GM12878 (cell line): Measurements from ENCODE around the gene JCHAIN. TPM values are rescaled to one million over a fixed set of nuclear protein-coding genes. Genes with fewer than 3 reads are reported as not detected.

Source experiments
- ATAC-seq: fragments of 200-7000 bp; cut with Tn5 transposase; 3 replicates; pipeline ENCODE4 v1.9.1; 2020; ENCODE audit warnings: mild to moderate bottlenecking, moderate library complexity
- BruUV-seq: library from RNA; stranded (reverse); fragments of 400-500 nt; replicated peaks from 2 replicates; lab custom pipeline; 2021; lab: Mats Ljungman, UMichigan
- CTCF ChIA-PET: fragments of 300-600 bp; sonication (Branson Sonifier 250); formaldehyde crosslinking; extraction: SDS; loops from one replicate; lab custom pipeline; 2021; ENCODE audit warnings: inconsistent platforms; lab: Yijun Ruan, JAX
- POLR2A ChIA-PET: fragments of 350-600 bp; formaldehyde crosslinking; extraction: SDS; loops from one replicate; lab custom pipeline; 2021; ENCODE audit warnings: inconsistent platforms; lab: Charles Lee
- RAD21 ChIA-PET: fragments of 300-600 bp; sonication (Branson Sonifier 250); formaldehyde crosslinking; loops from one replicate; lab custom pipeline; 2023; ENCODE audit warnings: antibody characterized with exemption; ENCODE audit not compliant: unreplicated experiment; lab: Charles Lee
- SMC1A ChIA-PET: fragments of 300-600 bp; sonication (Branson Sonifier 250); formaldehyde crosslinking; loops from one replicate; lab custom pipeline; 2023; ENCODE audit not compliant: unreplicated experiment, uncharacterized antibody; lab: Charles Lee
- DNase-seq: peaks from one replicate; pipeline ENCODE4 v3.0.0-alpha.2; 2011; ENCODE audit warnings: low read depth, low spot score
- FAIRE-seq: peaks from 3 replicates; lab custom pipeline; 2011; peaks lifted over from hg19 to GRCh38; lab: Jason Lieb, UNC
- H2AFZ ChIP-seq: 2 replicates; pipeline ENCODE4 v1.6.0; 2011; ENCODE audit warnings: low read depth, low read length, control low read depth; ENCODE audit not compliant: control insufficient read depth
- H3K27ac ChIP-seq: 2 replicates; pipeline ENCODE4 v1.5.1; 2011; ENCODE audit warnings: control low read depth; ENCODE audit not compliant: control insufficient read depth, insufficient read depth
- H3K27me3 ChIP-seq, 2 experiments: replicated peaks in 1 of 2; 2 replicates each; pipeline versions ENCODE4 v1.6.0 to v1.6.1; 2011; ENCODE audit warnings: low read length in 1 of 2; ENCODE audit not compliant: control insufficient read depth in 2 of 2, insufficient read depth in 2 of 2
- H3K36me3 ChIP-seq, 2 experiments: 2 replicates each; pipeline ENCODE4 v1.5.1; 2011; ENCODE audit warnings: low read length in 1 of 2; ENCODE audit not compliant: control insufficient read depth in 2 of 2, insufficient read depth in 2 of 2
- H3K4me1 ChIP-seq: 2 replicates; pipeline ENCODE4 v1.6.1; 2011; ENCODE audit warnings: mild to moderate bottlenecking, low read length, moderate library complexity, mixed read lengths; ENCODE audit not compliant: control insufficient read depth, insufficient read depth
- H3K4me2 ChIP-seq: 2 replicates; pipeline ENCODE4 v1.6.0; 2011; ENCODE audit warnings: control low read depth; ENCODE audit not compliant: control insufficient read depth, insufficient read depth
- H3K4me3 ChIP-seq: fragments of 200-600 bp; sonication (generic); 2 replicates; pipeline ENCODE4 v1.5.1; 2016
- H3K79me2 ChIP-seq: 2 replicates; pipeline ENCODE4 v1.6.0; 2011; ENCODE audit warnings: low read length; ENCODE audit not compliant: control insufficient read depth, insufficient read depth
- H3K9ac ChIP-seq: 2 replicates; pipeline ENCODE4 v1.8.0; 2011; ENCODE audit warnings: low read length, control low read depth, mixed read lengths; ENCODE audit not compliant: control insufficient read depth, insufficient read depth
- H3K9me3 ChIP-seq: replicated peaks from 3 replicates; pipeline ENCODE4 v1.5.1; 2011; ENCODE audit warnings: mild to moderate bottlenecking, low read length; ENCODE audit not compliant: control insufficient read depth, insufficient read depth
- H4K20me1 ChIP-seq: 2 replicates; pipeline ENCODE4 v1.6.0; 2011; ENCODE audit not compliant: control insufficient read depth, insufficient read depth
- BHLHE40 ChIP-seq, 2 experiments: fragments of 450-650 bp in 1 of 2; IDR thresholded peaks; 2 replicates each; pipeline ENCODE4 v1.6.1; 2011 to 2017; ENCODE audit warnings: low read depth in 2 of 2, borderline replicate concordance in 1 of 2, improper control_type of control experiment in 1 of 2, low read length in 1 of 2, mild to moderate bottlenecking in 1 of 2
- CREB1 ChIP-seq: IDR thresholded peaks from 2 replicates; pipeline ENCODE4 v1.6.1; 2012; ENCODE audit warnings: low read depth, mild to moderate bottlenecking, inconsistent platforms
- CTCF ChIP-seq, 3 experiments: IDR thresholded peaks in 2 of 3; conservative IDR thresholded peaks in 1 of 3; 2 replicates each; pipeline ENCODE4 v1.5.1; 2011; ENCODE audit warnings: low read depth in 3 of 3, low read length in 3 of 3, mild to moderate bottlenecking in 3 of 3, control low read depth in 2 of 3, moderate library complexity in 2 of 3, inconsistent platforms in 1 of 3, mixed read lengths in 1 of 3; ENCODE audit not compliant: control insufficient read depth in 2 of 3, insufficient read depth in 1 of 3; ENCODE audit errors: extremely low read depth in 1 of 3
- EED ChIP-seq: sonication (generic); IDR thresholded peaks from 2 replicates; pipeline ENCODE4 v1.6.1; 2016; ENCODE audit warnings: antibody characterized with exemption, low read depth
- EGR1 ChIP-seq, 2 experiments: IDR thresholded peaks; 1 replicate in 1 of 2; 2 replicates in 1 of 2; pipeline ENCODE4 v1.6.1; 2011 to 2012; ENCODE audit warnings: low read depth in 2 of 2, low read length in 2 of 2, borderline replicate concordance in 1 of 2, mild to moderate bottlenecking in 1 of 2, moderate library complexity in 1 of 2
- HCFC1 ChIP-seq: fragments of 150-350 bp; IDR thresholded peaks from 2 replicates; pipeline ENCODE4 v1.6.1; 2014; ENCODE audit warnings: low read length
- IKZF2 ChIP-seq, 2 experiments: fragments of 450-650 bp; IDR thresholded peaks; 2 replicates each; pipeline ENCODE4 v1.6.1; 2017; ENCODE audit warnings: mild to moderate bottlenecking in 2 of 2, moderate library complexity in 2 of 2
- NBN ChIP-seq: fragments of 450-650 bp; IDR thresholded peaks from 2 replicates; pipeline ENCODE4 v1.6.1; 2016
- NR2C1 ChIP-seq: fragments of 450-650 bp; IDR thresholded peaks from 2 replicates; pipeline ENCODE4 v1.6.1; 2017; ENCODE audit warnings: antibody characterized with exemption, mild to moderate bottlenecking, moderate library complexity
- POLR2A ChIP-seq: IDR thresholded peaks from 2 replicates; pipeline ENCODE4 v1.6.1; 2011; ENCODE audit warnings: low read depth, mild to moderate bottlenecking, low read length
- RAD21 ChIP-seq: IDR thresholded peaks from 2 replicates; pipeline ENCODE4 v1.6.1; 2011; ENCODE audit warnings: mild to moderate bottlenecking, low read depth, low read length, moderate library complexity; ENCODE audit not compliant: insufficient read depth
- RFX5 ChIP-seq: IDR thresholded peaks from 2 replicates; pipeline ENCODE4 v1.6.1; 2011; ENCODE audit warnings: low read depth, low read length, improper control_type of control experiment
- TCF12 ChIP-seq: IDR thresholded peaks from 2 replicates; pipeline ENCODE4 v1.6.1; 2011; ENCODE audit warnings: low read depth, mild to moderate bottlenecking, low read length
- TCF3 ChIP-seq: IDR thresholded peaks from 2 replicates; pipeline ENCODE4 v1.6.1; 2012; ENCODE audit warnings: low read depth, mild to moderate bottlenecking, low read length, borderline replicate concordance; ENCODE audit not compliant: insufficient read depth
- YY1 ChIP-seq: IDR thresholded peaks from 2 replicates; pipeline ENCODE4 v1.6.1; 2011; ENCODE audit warnings: low read depth, mild to moderate bottlenecking, low read length
- ZBTB40 ChIP-seq: fragments of 450-650 bp; IDR thresholded peaks from 2 replicates; pipeline ENCODE4 v1.6.1; 2016; ENCODE audit warnings: mild to moderate bottlenecking, moderate library complexity, borderline replicate concordance
- ZSCAN29 ChIP-seq: fragments of 450-650 bp; IDR thresholded peaks from 2 replicates; pipeline ENCODE4 v1.6.1; 2017; ENCODE audit warnings: mild to moderate bottlenecking, moderate library complexity
- WGBS: methylation state at CpG from one replicate; pipeline ENCODE4 v1.1.6; 2016; ENCODE audit warnings: low lambda C conversion rate; ENCODE audit not compliant: insufficient replicate concordance, insufficient coverage; ENCODE audit errors: missing lambda C conversion rate; 5-methylcytosine and 5-hydroxymethylcytosine counted together
- in situ Hi-C: fragments of 300-500 bp; cut with MboI; formaldehyde crosslinking; loops from 9 replicates; pipeline ENCODE4 v1.14.3; 2018; ENCODE audit warnings: mixed read lengths
- intact Hi-C: fragments of 100-400 bp; cut with micrococcal nuclease; formaldehyde crosslinking; loops from one replicate; pipeline ENCODE4 v1.14.2; 2022; ENCODE audit not compliant: unreplicated experiment
- polyA plus RNA-seq, 11 experiments: library from polyadenylated mRNA; depleted of rRNA in 4 of 11; unstranded in 6 of 11; stranded (reverse) in 5 of 11; fragments of >200 nt; fragmentation: Nextera tagmentation in 4 of 11; fragmentation: Illumina TruSeq in 1 of 11; extraction: Ambion mirVana in 4 of 11; extraction: Trizol in 1 of 11; gene quantifications; 1 replicate in 1 of 11; 2 replicates in 10 of 11; pipeline versions ENCODE4 v1.2.1 to v1.2.3, GENCODE V29; 2011 to 2016; ENCODE audit warnings: inconsistent platforms in 2 of 11, missing spikeins in 2 of 11, low read depth in 1 of 11
- total RNA-seq, 4 experiments: library from RNA; depleted of rRNA in 3 of 4; stranded (reverse); fragments of >200 nt in 3 of 4; fragmentation: Illumina TruSeq in 1 of 4; extraction: Trizol in 1 of 4; gene quantifications; 2 replicates each; pipeline versions ENCODE4 v1.2.1 to v1.2.3, GENCODE V29; 2013 to 2021

Gene JCHAIN
- total and polyA plus RNA-seq, 10 of the 15 experiments (the other 5 are each of a cell fraction or from before 2014, with no cell fraction given), result 188 to 1,045 (median 486) TPM

GRCh38 chr4:70704215-70704930 lies 38.1 kb upstream of the JCHAIN start:
- Histone ChIP-seq H3K9ac (peak overlapping the region; percentile 59), H3K36me3 (no peaks in the 10 kb centered on the region), H3K4me1 (no peaks in the 10 kb centered on the region; the same call in 1 of the 2 replicates), H3K9me3 (no peaks in the 10 kb centered on the region), H3K4me3 (peak overlapping the region; percentile 92), H3K4me2 (peak overlapping the region; percentile 91), H3K27ac (peak overlapping the region; percentile 50), H4K20me1 (no peaks in the 10 kb centered on the region), H2AFZ (peak overlapping the region; percentile 82), H3K79me2 (peaks cover 2% of the 10 kb centered on the region; the same call in 1 of the 2 replicates), H3K27me3 (no peaks in the 10 kb centered on the region)
- ATAC-seq (peak; percentile 77), FAIRE-seq (peak; percentile 62), DNase-seq (no peak)
- ChIA-PET POLR2A (interaction anchor here (0.5 to 7.8 kb wide), 12 partner anchors 9 to 293 kb away, joined by 3 to 52 read pairs (median 5); partner anchors contain the start of gene UTP3), SMC1A (interaction anchor here (0.6 to 5.8 kb wide), 31 partner anchors 8 to 305 kb away, joined by 3 to 77 read pairs (median 6); partner anchors contain the start of genes DCK, GRSF1, JCHAIN and UTP3), CTCF (interaction anchor here (0.7 to 7.5 kb wide), 25 partner anchors 11 to 306 kb away, joined by 3 to 77 read pairs (median 4); partner anchors contain the start of genes DCK, MOB1B and UTP3), RAD21 (interaction anchor here (0.6 to 7.1 kb wide), 24 partner anchors 9 to 302 kb away, joined by 3 to 82 read pairs (median 6); partner anchors contain the start of genes DCK and UTP3)
- BruUV-seq, result no TSS peak
- in situ Hi-C loops (no loop called here), intact Hi-C loops (loop anchor here (2.0 kb wide), 1 partner anchor 16 kb away; the partner anchor contains the start of gene UTP3)
- WGBS, result 2% methylated on average over 33 of the region's 58 CpGs
- peak in 1 of 2 experiments; percentile 17; a peak in 2 of 4 replicates for TF ChIP-seq BHLHE40 (IDR thresholded peaks at IDR 0.05; ENCODE audit: borderline replicate concordance in 1 of 2, low read depth in 2 of 2, low read length in 1 of 2)
- TF ChIP-seq NR2C1, result no peak
- TF ChIP-seq CTCF (IDR thresholded peaks at IDR 0.05 in 2 of 3, conservative IDR thresholded peaks at IDR 0.05 in 1 of 3; ENCODE audit: control insufficient read depth in 2 of 3, extremely low read depth in 1 of 3, insufficient read depth in 1 of 3, low read depth in 3 of 3, low read length in 3 of 3), result peak; percentile 28 to 47 (median 47); a peak in 4 of 6 replicates
- TF ChIP-seq RFX5, result no peak
- peak; percentile 35; the same call in 1 of the 2 replicates for TF ChIP-seq TCF12
- TF ChIP-seq HCFC1, result 0 out of 2 replicates have a peak, but pooled peaks have one; percentile 28
- TF ChIP-seq RAD21, result peak; percentile 32; the same call in 1 of the 2 replicates
- TF ChIP-seq NBN, result peak; percentile 64
- TF ChIP-seq EGR1 (IDR thresholded peaks at IDR 0.05; ENCODE audit: borderline replicate concordance in 1 of 2, low read depth in 2 of 2, low read length in 2 of 2), result peak in 1 of 2 experiments; percentile 41; a peak in 1 of 3 replicates
- 0 out of 2 replicates have a peak, but pooled peaks have one; percentile 4 for TF ChIP-seq YY1
- TF ChIP-seq ZBTB40, result peak; percentile 92
- no peak for TF ChIP-seq ZSCAN29
- peak; percentile 78 for TF ChIP-seq EED
- peak; percentile 18; the same call in 1 of the 2 replicates for TF ChIP-seq POLR2A
- TF ChIP-seq IKZF2 (IDR thresholded peaks at IDR 0.05), result peak; percentile 58
- peak; percentile 38; the same call in 1 of the 2 replicates for TF ChIP-seq CREB1
- TF ChIP-seq TCF3, result peak; percentile 53; the same call in 1 of the 2 replicates
